ENCODE measurements around the gene GLRB.
A peak's percentile ranks its signal among the peaks of the same experiment; 100 is the strongest.
"Not testable (repeated sequence)": the region's sequence is repeated elsewhere in the genome, so short reads cannot be mapped to it uniquely, and the experiment has no call there.

GLRB gene

GRCh38 chr4:157075811-157076577 lies at the start of gene GLRB:
TSS of gene GLRB (plus strand) at chr4:157076150. CDS start at chr4:157078025, 1,875 bp downstream.
- no peak for DNase-seq

- no peak for DNase-seq
Observed at GRCh38 chr4:157035471-157035870, 40.5 kb upstream of the GLRB start.

- no peak for DNase-seq
Observed at GRCh38 chr4:157040405-157040804, 35.5 kb upstream of the GLRB start.

GRCh38 chr4:157043131-157043530 lies 32.8 kb upstream of the GLRB start:
- DNase-seq = peak; percentile 32

- DNase-seq = no peak
Observed at GRCh38 chr4:157045507-157046127, 30.3 kb upstream of the GLRB start.

GRCh38 chr4:157048248-157048647 lies 27.7 kb upstream of the GLRB start:
- no peak for DNase-seq

- no peak for DNase-seq
Observed at GRCh38 chr4:157050561-157050960, 25.4 kb upstream of the GLRB start.

- no peak for DNase-seq
Observed at GRCh38 chr4:157052429-157053040, 23.4 kb upstream of the GLRB start.

GRCh38 chr4:157057218-157057617 lies 18.7 kb upstream of the GLRB start:
- no peak for DNase-seq

- not testable (repeated sequence) for DNase-seq
Observed at GRCh38 chr4:157058899-157059298, 17.1 kb upstream of the GLRB start.

- no peak for DNase-seq
Observed at GRCh38 chr4:157072002-157072401, 3.9 kb upstream of the GLRB start.

- DNase-seq = no peak
Observed at GRCh38 chr4:157075401-157075800, 549 bp upstream of the GLRB start.

GRCh38 chr4:157076578-157076947 lies 613 bp downstream of the GLRB start:
- no peak for DNase-seq

GRCh38 chr4:157079441-157079840 lies 3.5 kb downstream of the GLRB start:
- no peak for DNase-seq

- DNase-seq = no peak
Observed at GRCh38 chr4:157080605-157081004, 4.7 kb downstream of the GLRB start.

- no peak for DNase-seq
Observed at GRCh38 chr4:157095716-157096115, 19.8 kb downstream of the GLRB start.

GRCh38 chr4:157096439-157096838 lies 20.5 kb downstream of the GLRB start:
- no peak for DNase-seq

GRCh38 chr4:157099506-157099905 lies 23.6 kb downstream of the GLRB start:
- no peak for DNase-seq

GRCh38 chr4:157104541-157104940 lies 28.6 kb downstream of the GLRB start:
- no peak for DNase-seq

- no peak for DNase-seq
Observed at GRCh38 chr4:157114671-157115070, 38.7 kb downstream of the GLRB start.

GRCh38 chr4:157115613-157116335 lies 39.8 kb downstream of the GLRB start:
- no peak for DNase-seq

- no peak for DNase-seq
Observed at GRCh38 chr4:157121401-157121800, 45.5 kb downstream of the GLRB start.

GRCh38 chr4:157127571-157127970 lies 51.6 kb downstream of the GLRB start:
- no peak for DNase-seq

GRCh38 chr4:157128395-157128794 lies 52.4 kb downstream of the GLRB start:
- no peak for DNase-seq

Measured in GF-D8 (cell line).